ENCODE results near the gene HS1BP3. TPM values are rescaled to one million over a fixed set of nuclear protein-coding genes. Genes with fewer than 3 reads are reported as not detected.

The HS1BP3 gene
- total RNA-seq, 1 experiment from 2014 or later = 17.1 TPM

- no TSS peak for BruUV-seq (replicated peaks)
- POLR2A ChIA-PET = interaction anchor here (0.7 to 1.3 kb wide), 4 partner anchors 10 to 142 kb away, joined by 3 to 5 read pairs (median 4); partner anchors contain the start of gene RHOB
- CTCF ChIA-PET = no interaction called here
- Histone ChIP-seq H3K79me2 (ENCODE audit: insufficient read depth, low read length) (no peaks in the 10 kb centered on the region), H4K20me1 (ENCODE audit: insufficient read depth) (no peaks in the 10 kb centered on the region), H2AFZ (ENCODE audit: low read depth, low read length, poor library complexity, severe bottlenecking) (no peak overlapping the region), H3K9me3 (ENCODE audit: control insufficient read depth in 1 of 2, insufficient read depth in 1 of 2, low read depth in 1 of 2, low read length in 2 of 2) (no peaks in the 10 kb centered on the region), H3K4me1 (ENCODE audit: control insufficient read depth in 1 of 2, insufficient read depth in 2 of 2, low read length in 2 of 2) (peaks cover 29 to 38% of the 10 kb centered on the region in 2 experiments), H3K27me3 (ENCODE audit: insufficient read depth, low read length) (no peaks in the 10 kb centered on the region), H3K9me2 (ENCODE audit: insufficient read depth) (no peaks in the 10 kb centered on the region), H3K27ac (ENCODE audit: low read depth, low read length) (no peak overlapping the region), H3K36me3 (ENCODE audit: control insufficient read depth in 1 of 2, insufficient read depth in 2 of 2, low read length in 2 of 2) (no peaks in the 10 kb centered on the region), H3K9ac (ENCODE audit: low read length) (no peak overlapping the region), H3K4me3 (replicated peaks in 1 of 2; ENCODE audit: low read depth in 1 of 2, low read length in 2 of 2) (no peak overlapping the region), H3K4me2 (ENCODE audit: low read length) (no peak overlapping the region)
- TF ChIP-seq ZNF274 (IDR thresholded peaks at IDR 0.05; ENCODE audit: low read depth, low read length) (no peak), CEBPB (IDR thresholded peaks at IDR 0.05; ENCODE audit: low read depth) (no peak), POLR2A (IDR thresholded peaks at IDR 0.05; ENCODE audit: borderline replicate concordance, extremely low read depth, insufficient read depth, insufficient read length) (no peak), MAX (IDR thresholded peaks at IDR 0.05) (no peak), YY1 (IDR thresholded peaks at IDR 0.05; ENCODE audit: extremely low read depth, insufficient replicate concordance, low read depth, low read length) (no peak), EZH2 (IDR thresholded peaks at IDR 0.05) (no peak)
- intact Hi-C loops (cut with micrococcal nuclease) = no loop called here
- DNase-seq (ENCODE audit: low read depth, low spot score) (no peak), ATAC-seq (no peak)
- RAD21 ChIA-PET (ENCODE audit: low non-redundant PET in 1 of 2, low total read pairs in 2 of 2, uncharacterized antibody in 2 of 2, unreplicated experiment in 2 of 2) = no interaction called here
Observed at GRCh38 chr2:20588918-20589871, 61.7 kb downstream of the HS1BP3 start.

Data from HCT116 (cell line).